ENCODE results near the gene BIVM. TPM values are rescaled to one million over a fixed set of nuclear protein-coding genes. Genes with fewer than 3 reads are reported as not detected.

The BIVM gene
- total RNA-seq, 1 donor: 16.2 TPM

DNA sequence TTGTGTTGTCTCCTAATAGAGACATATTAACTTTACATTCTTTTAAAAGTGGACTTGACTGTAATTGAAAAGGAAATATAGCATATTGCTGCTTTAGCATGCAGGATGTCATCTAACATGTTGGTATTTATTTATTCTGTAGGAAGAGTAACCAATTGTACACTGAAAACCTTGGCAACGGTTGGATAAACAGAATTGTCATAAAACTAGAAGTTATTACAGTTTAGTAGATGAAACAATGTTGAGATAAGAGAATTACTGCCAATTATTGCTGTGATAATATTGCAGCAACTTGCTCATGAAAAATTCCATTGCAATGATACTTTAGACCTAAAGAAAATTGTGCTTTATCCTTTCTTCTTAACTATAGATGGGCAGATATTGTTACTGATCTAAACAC lies 39.4 kb downstream of the BIVM start:
- no peak for DNase-seq (ENCODE audit: low read depth in 2 of 3, low spot score in 2 of 3)

DNA sequence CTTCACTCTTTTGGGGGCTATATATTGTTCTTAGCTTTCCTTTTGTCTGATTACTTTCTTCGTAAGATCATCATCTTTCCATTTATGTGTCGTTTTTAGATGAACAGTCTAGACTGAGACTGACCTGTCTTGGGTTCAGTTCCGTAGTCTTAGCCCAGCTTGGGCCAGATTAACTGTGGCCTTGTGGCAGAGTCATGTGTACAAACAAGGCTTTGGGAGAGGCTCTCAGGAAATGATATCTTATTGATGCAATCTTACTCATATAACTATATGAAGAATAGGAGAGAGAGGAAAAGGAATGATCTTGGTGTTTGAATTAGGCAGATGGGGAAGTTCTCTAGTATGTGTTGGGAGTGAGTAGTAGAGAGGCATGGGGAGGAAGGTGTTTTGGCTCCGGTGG lies 40.1 kb downstream of the BIVM start:
- DNase-seq (ENCODE audit: low read depth in 2 of 3, low spot score in 2 of 3): no peak

DNA sequence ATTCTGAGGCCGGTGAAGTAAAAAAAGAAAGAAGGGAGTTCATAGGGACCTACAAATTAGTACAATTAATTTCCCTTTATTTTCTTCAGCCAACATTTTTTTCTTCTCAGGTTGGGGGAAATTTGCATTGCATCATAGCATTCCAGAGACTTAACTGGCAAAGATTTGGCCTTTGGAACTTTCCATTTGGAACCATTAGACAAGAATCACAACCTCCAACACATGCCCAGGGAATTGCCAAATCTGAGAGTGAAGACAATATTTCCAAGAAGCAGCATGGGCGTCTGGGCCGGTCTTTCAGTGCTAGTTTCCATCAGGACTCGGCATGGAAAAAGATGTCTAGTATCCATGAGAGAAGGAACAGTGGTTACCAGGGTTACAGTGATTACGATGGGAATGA lies 40.5 kb downstream of the BIVM start:
- DNase-seq (ENCODE audit: low read depth in 2 of 3, low spot score in 2 of 3): no peak

DNA sequence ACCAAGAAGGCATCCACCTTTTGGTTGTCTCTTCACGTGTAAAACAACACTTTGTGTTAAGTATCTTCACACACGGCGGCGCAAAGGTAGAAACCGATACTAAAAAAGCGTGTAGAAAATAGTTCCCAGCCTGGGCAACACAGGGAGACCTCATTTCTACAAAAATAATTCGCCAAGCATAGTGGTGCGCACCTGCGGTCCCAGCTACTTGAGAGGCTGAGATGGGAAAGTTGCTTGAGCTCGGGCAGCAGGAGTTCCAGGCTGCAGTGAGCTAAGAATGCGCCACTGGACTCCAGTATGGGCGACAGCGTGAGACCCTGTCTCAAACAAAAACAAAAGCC lies 46.3 kb downstream of the BIVM start:
- no peak for DNase-seq (ENCODE audit: low read depth in 2 of 3, low spot score in 2 of 3)

DNA sequence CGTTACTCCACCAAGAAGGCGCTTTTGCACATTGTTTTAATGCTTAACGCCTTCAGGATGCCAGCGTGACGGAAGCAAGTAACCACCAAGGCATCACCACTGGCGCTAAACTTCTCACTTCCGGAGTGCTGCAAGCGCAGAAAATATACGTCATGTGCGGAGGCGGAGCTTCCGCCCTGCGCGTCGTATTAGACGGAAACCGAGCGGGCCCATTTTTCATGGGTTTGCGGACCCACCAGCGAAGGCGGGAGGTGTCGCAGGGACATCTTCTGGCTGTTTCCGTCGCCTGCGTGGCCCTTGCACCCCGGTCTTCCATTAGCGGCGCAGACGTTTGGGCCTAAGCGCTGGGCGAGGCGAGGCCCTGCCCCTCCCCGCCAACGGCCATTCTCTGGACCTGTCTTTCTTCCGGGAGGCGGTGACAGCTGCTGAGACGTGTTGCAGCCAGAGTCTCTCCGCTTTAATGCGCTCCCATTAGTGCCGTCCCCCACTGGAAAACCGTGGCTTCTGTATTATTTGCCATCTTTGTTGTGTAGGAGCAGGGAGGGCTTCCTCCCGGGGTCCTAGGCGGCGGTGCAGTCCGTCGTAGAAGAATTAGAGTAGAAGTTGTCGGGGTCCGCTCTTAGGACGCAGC lies 46.8 kb downstream of the BIVM start, which contains the start of gene ERCC5:
Gene ERCC5 (plus strand): TSS at position 403 of the 631 bp plus-strand sequence. CDS start 235 bp downstream, outside the sequence.
- DNase-seq (ENCODE audit: low read depth in 2 of 3, low spot score in 2 of 3): peak; percentile 98 to 99 (median 98)

DNA sequence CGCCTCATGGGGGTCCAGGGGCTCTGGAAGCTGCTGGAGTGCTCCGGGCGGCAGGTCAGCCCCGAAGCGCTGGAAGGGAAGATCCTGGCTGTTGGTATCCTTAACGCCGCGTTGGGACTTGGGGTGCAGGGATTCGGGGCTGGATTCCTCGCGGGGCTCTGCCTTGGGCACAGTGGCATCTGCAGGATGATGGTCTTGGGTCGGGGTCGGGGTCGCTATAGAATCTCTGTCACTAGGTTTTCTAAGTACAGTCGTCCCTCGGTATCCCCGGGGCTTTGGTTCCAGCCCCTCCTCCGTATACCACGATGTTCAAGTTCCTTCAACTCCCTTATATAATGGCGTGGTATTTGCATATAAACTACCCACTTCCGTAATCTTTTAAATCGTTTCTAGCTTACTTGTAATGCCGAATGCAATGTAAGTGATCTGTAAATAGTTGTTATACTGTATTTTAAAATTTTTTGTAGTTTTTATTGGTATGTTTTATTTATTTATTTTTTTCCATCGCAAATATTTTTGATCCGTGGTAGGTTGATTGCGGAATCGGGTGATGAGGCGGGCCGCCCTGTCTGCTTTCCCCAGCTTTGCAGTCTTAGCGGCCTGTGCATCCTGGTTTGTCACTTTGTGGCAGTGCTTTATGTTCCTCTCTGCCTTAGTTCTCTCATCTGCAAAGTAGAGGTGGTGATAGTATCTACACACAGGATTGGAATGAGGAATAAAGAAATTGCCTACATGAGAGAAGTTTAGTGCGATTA lies 47.5 kb downstream of the BIVM start:
- DNase-seq (ENCODE audit: low read depth in 2 of 3, low spot score in 2 of 3): peak; percentile 35 to 61 (median 46)

DNA sequence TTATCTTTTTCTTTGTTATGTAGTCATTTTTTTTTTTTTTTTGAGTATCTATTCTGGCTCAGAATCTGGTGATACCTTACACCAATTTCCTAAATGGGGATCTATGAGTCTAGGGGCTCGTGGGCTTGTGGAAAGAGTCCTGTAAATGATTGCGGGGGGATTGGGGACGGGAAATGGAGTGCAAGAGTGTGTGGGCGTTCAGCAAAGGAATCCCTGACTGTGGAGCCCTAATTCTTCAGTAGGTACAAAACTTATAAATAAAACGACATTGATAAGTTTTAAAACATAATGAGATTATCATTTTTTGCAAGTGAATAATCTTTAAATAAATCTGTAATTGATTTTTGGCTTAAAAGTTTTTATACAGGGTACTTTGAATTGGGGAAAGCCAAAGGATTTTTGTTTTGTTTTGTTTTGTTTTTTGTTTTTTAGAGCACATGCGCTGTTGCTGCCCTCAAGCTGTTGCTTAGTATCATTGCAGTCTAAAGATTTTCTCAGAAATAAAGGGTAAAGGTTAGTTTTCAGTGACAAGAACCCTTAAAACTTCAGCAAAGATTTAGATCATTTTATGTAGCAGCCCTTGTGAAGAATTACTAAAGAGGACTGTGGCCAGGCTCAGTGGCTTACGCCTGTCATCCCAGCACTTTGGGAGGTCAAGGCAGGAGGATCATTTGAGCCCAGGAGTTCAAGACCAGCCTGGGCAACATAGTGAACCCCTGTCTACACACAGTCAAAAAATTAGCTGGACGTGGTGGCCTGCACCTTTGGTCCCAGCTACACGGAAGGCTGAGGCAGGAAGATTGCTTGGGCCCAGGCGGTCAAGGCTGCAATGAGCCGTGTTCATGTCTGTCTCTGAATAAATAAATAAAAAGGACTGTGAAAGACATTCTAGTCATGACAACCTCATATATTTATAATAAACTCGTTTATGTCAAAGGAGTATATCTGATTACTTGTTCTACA lies 48.6 kb downstream of the BIVM start:
- DNase-seq (ENCODE audit: low read depth in 2 of 3, low spot score in 2 of 3): peak in 2 of 3 donors; percentile 29 to 59

DNA sequence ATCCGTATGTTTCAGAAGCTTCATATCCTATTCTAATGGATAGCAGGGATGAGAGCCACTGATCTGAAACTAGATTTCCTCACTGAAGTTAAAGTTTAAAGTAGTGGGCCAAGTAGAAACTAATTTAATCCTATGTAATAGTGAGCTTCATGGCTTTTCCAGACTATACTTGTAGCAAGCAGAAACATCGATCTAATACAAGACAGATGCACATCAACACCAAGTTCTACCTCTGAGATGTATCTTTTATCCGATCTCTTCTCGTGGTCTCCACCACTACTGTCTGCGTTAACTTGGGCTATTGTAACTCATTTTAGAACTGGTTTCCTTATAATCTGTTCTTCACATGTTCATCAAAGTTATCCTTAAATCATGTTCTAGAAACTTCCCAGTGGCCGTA lies 50.0 kb downstream of the BIVM start:
- DNase-seq (ENCODE audit: low read depth in 2 of 3, low spot score in 2 of 3): no peak

DNA sequence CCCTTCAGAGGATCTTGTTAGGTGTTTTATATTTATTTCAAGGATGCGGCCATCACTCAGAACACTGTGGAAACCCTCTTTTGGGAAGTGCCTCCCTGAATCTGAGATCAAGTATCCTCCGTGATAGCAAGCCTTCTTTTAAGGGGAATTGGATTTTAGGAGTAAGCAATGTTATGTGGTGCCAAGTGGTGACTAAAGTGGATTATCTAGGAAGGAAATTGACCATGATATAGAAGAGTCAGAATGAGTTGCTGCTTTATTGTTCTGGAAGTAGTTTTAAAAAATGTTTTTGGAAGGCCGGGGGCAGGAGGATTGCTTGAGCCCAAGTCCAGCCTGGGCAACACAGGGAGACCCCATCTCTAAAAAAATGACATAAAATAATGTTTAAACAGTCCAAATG lies 53.6 kb downstream of the BIVM start:
- no peak for DNase-seq (ENCODE audit: low read depth in 2 of 3, low spot score in 2 of 3)

DNA sequence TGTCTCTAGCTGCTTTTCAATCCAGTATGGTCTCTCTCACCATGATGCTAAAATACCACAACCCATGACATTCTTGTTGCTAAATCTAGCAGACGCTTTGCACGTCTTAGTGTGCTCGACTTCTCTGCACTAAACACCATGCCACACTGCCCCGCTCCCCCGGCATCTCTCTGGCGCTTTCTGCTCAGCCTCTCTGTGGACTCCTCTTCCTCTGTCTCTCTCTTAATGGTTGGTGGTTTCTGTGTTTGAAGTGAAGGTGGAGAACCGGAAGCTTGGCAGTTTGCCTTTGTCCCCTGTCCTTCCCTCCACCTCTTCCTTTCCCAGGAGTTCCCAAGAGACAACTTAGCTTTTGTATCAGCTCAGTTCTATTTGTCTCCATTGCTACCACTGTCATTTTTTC lies 55.8 kb downstream of the BIVM start:
- DNase-seq (ENCODE audit: low read depth in 2 of 3, low spot score in 2 of 3): no peak

DNA sequence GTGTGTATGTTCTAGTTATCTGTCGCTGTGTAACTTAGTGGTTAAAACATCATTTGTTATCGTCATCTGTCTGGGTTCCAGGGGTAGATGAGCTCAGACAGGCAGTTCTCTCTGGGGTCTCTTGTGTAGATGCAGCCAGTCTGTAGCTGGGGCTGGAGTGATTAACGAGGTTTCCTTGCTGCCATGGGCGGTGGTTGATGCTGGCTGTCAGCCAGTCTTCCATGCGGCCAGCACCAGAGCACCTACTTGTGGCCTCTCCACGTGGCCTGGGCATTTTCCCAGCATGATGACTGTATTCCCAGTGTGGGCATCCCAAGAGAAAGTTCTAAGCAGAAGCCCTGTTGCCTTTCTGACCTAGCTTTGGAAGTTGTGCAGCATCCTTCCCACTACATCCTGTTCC lies 57.6 kb downstream of the BIVM start:
- DNase-seq (ENCODE audit: low read depth in 2 of 3, low spot score in 2 of 3): no peak

DNA sequence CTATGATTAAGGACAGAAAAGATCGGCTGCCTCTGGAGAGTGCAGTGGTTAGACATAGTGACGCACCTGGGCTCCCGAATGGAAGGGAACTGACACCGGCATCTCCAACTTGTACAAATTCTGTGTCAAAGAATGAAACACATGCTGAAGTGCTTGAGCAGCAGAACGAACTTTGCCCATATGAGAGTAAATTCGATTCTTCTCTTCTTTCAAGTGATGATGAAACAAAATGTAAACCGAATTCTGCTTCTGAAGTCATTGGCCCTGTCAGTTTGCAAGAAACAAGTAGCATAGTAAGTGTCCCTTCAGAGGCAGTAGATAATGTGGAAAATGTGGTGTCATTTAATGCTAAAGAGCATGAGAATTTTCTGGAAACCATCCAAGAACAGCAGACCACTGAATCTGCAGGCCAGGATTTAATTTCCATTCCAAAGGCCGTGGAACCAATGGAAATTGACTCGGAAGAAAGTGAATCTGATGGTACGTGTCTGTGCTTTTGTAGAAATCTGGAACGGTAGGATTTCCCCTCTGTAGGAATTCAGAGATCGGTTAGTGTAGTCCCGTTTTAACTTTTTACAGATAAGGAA lies 63.8 kb downstream of the BIVM start:
- DNase-seq (ENCODE audit: low read depth in 2 of 3, low spot score in 2 of 3): no peak

DNA sequence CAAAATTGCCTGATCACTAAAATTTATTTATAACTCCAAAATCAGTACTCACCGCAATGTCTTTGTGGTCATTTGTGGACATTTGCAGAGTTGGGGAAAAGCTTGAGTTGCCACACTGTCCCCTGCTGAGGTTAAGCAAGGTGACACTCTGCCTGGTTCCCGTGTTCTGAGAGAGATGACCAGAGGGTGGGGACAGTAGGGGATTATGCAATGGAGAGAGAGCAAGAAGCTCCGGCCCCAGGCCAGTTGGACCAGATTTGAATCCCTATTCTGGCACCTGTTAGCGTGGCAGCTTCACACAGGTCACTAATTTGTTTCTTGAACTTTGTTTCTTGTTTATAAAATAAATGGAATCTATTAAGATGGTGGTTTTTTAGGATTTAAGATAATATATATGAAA lies 64.7 kb downstream of the BIVM start:
- DNase-seq (ENCODE audit: low read depth in 2 of 3, low spot score in 2 of 3): no peak

DNA sequence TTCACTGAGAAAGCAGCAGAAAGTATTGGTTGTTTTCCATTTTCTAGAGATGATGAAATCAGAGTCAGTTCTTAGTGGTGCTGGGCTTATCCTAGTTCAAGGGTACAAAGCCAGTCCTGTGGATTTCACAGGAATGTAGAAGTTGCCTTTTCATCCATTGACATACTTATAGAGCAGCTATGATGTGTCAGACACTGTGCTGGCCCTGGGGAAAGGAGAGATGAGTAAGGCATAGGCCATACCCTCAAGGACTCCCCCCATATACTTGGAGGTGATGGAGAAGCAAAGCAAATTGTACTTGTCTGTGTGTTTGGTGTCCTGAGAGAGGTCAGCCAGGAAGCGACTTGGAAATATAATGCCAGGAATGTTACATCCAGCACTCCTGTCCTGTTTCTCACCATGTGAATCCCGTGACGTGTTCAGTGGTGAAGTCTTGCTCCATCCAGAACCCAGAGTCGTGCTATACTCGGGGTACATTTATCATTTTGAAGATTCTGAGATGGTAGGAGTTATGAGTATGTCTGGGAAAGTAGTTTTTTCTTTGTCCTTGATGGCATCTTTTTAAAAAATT lies 69.5 kb downstream of the BIVM start:
- DNase-seq (ENCODE audit: low read depth in 2 of 3, low spot score in 2 of 3): no peak

DNA sequence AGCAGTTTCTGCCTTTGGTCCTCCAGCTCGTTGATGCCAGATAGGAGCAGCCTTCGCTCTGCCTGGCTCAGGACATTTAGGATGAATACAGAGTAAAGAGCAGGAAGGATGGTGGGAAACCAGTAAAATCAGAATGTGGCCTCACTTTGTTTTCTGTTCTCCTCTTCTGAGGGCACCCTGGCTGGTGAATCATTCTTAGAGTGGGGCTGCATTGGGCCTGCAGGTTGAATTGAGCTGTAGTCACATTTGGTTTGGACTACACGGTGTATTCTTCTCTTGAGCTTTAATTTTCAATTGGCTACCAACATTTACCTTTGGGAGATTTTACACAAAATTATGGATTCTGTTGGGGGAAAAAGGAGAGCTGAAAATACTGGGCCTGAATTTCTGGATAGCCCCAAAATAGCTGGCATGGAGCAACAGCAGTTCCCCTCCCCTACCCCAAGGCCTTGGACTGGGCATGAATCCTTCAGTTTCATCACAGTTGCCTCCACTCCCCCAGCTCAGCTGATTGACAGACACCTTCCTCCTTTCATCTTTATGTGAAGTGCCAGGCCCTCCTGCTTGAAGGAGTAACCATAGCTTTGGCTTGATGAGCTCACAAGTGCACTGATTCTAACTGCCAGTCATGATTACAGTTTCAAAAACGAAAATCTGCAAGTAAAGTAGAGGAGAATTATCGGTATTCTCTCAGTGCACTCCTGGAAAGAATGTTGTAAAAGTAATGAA lies 71.2 kb downstream of the BIVM start:
- DNase-seq (ENCODE audit: low read depth in 2 of 3, low spot score in 2 of 3): peak in 1 of 3 donors; percentile 4

DNA sequence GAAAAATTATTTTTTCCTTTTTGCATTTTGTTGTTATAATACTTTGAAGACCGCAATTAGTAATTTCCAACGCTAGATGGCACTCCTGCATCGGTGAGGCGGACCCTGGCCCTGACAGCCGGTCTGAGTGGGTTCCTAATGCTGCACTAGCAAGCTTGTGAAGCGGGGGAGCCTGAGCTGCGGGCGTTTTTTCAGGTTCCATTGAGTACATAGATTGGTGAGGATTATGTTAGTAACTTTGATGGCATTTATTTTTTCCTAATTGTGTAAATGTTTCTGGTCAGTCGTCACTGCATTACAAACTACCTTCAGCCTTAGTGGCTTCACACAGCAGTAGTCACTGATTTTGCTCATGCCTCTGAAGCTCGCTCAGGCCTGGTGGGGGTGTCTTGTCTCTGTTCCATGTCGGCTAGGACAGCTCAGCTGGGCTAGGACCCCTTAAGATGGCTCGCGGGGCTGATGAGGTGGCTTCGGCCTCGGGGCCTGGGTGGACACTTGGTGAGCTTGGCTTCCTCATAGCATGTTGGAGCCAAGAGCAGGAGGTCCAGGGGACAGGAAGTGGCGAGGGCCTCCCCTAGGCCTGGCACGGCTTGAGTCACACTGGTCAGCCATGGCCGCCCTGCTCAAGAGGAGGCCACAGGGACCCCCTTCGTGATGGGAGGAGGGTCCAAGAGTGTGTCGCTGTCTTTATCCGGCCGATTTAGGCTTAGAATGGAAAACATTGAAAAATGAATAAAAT lies 71.9 kb downstream of the BIVM start:
- peak in 2 of 3 donors; percentile 48 to 73 for DNase-seq (ENCODE audit: low read depth in 2 of 3, low spot score in 2 of 3)

DNA sequence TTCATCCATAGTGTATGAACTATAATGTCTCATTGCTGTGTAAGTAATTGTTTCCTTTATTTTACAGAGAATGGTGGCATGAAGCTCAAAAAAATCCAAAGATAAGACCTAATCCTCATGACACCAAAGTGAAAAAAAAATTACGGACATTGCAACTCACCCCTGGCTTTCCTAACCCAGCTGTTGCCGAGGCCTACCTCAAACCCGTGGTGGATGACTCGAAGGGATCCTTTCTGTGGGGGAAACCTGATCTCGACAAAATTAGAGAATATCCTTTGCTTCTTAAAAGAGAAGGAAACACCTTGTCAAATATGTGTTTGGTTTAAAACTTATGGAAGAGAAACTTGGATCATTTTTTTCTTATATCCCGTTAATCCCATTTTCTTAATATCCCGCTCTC lies 73.2 kb downstream of the BIVM start:
- DNase-seq (ENCODE audit: low read depth in 2 of 3, low spot score in 2 of 3): no peak

DNA sequence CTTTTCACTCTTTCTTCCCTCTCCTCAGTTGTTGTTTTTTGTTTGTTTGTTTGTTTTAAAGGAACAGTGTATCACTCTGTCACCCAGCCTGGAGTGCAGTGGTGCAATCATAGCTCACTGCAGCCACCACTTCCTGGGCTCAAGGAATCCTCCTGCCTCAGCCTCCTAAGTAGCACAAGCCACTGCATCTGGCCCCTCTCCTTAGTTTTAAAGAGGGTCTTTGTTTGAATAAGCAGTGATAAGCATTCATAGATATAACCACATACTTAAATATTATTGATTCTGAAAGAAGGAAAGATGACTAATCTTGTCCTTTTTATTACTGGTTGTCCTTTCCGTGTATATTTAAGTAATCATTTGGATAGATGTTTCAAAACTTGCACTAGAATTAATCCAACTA lies 73.6 kb downstream of the BIVM start:
- DNase-seq (ENCODE audit: low read depth in 2 of 3, low spot score in 2 of 3): no peak

DNA sequence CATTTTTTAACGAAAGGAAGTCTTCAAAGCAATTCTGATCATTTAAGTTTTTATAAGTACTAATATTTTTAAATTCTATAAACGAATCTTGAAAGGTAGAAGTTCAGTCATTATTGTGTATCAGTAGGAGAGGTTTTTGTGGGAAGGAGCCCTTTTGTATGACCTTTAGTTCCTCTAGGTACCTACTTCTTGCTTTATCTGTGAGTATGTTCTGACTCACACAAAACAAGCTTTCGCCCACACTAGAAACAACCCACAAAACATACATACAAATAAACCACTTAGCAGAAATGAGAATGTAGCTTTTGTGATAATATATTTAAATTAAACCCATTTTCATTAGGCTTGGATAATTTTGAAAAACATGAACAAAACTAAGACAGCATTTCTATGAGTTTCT lies 74.7 kb downstream of the BIVM start:
- no peak for DNase-seq (ENCODE audit: low read depth in 2 of 3, low spot score in 2 of 3)
